ENCODE measurements around the gene KANSL1.

Gene KANSL1

DNA sequence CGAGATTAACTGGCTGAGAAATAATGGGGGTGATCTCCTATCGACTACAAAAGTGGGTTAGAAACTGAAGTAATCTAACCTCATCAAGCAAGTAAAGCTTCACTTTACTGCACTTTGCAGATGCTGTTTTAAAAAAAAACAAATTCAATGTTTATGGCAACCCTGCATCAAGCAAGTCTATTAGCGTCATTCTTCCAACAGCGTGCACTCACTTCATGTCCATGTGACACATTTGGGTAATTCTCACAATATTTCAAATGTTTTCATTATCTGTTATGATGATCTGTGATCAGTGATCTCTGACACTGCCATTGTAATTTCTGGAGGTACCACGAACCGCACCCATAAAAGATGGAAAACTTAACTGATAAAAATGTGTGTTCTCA, 70.8 kb downstream of the KANSL1 start:
- Histone ChIP-seq H3K9me2 (replicated peaks; ENCODE audit: insufficient read depth, low read length) (no peaks in the 10 kb centered on the region), H4K20me1 (ENCODE audit: low read depth, low read length) (peaks cover 40% of the 10 kb centered on the region), H3K9ac (ENCODE audit: low read length) (no peak overlapping the region), H3K27ac (ENCODE audit: low read depth, low read length) (no peak overlapping the region), H2AFZ (ENCODE audit: low read depth, low read length, severe bottlenecking) (no peak overlapping the region), H3K36me3 (ENCODE audit: low read length) (no peaks in the 10 kb centered on the region), H3F3A (ENCODE audit: insufficient read depth) (peaks cover 7% of the 10 kb centered on the region; the same call in 1 of the 2 replicates), H3K4me2 (ENCODE audit: low read depth, low read length, poor library complexity, severe bottlenecking) (no peak overlapping the region), H3K9me3 (ENCODE audit: insufficient read depth, low read length) (no peaks in the 10 kb centered on the region), H3K4me3 (ENCODE audit: insufficient read depth, low read length, poor library complexity, severe bottlenecking) (no peak overlapping the region), H3K79me2 (ENCODE audit: insufficient read depth, low read length) (peaks cover 96% of the 10 kb centered on the region), H3K27me3 (ENCODE audit: low read length) (no peaks in the 10 kb centered on the region)
- TF ChIP-seq, protein P1, sequence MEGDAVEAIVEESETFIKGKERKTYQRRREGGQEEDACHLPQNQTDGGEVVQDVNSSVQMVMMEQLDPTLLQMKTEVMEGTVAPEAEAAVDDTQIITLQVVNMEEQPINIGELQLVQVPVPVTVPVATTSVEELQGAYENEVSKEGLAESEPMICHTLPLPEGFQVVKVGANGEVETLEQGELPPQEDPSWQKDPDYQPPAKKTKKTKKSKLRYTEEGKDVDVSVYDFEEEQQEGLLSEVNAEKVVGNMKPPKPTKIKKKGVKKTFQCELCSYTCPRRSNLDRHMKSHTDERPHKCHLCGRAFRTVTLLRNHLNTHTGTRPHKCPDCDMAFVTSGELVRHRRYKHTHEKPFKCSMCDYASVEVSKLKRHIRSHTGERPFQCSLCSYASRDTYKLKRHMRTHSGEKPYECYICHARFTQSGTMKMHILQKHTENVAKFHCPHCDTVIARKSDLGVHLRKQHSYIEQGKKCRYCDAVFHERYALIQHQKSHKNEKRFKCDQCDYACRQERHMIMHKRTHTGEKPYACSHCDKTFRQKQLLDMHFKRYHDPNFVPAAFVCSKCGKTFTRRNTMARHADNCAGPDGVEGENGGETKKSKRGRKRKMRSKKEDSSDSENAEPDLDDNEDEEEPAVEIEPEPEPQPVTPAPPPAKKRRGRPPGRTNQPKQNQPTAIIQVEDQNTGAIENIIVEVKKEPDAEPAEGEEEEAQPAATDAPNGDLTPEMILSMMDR (IDR thresholded peaks at IDR 0.05; ENCODE audit: insufficient read depth, low read length, poor library complexity, severe bottlenecking), result no peak
- no peak for TF ChIP-seq EZH2phosphoT487 (conservative IDR thresholded peaks at IDR 0.05; ENCODE audit: low read length)

DNA sequence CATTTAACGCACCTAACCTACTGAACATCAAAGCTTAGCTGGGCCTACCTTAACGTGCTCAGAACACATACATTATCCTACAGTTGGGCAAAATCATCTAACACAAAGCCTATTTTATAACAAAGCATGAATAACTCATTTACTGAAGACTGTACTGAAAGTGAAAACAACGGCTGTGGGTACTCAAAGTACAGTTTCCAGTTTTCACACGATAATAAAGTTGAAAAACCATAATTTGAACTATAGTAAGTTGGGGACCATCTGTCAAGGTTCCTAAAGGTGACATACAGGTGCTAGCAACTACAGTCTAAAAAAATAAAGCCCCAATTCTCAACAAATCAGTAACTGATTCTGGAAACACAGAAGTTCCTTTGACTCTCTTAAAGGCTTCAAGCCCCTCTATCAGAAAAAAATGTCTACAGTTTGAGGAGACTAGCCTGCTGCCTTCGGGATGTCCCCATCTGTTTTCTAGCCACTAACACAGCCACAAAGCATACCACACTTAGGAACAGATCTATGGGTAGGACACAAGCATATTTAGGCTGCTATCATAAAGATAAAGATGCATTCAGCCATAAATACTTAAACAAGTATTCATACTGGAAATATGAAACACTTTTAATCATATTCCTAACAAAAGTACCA, 71.3 kb downstream of the KANSL1 start:
- Histone ChIP-seq H3K4me2 (ENCODE audit: low read depth, low read length, poor library complexity, severe bottlenecking) (no peak overlapping the region), H3K9me3 (ENCODE audit: insufficient read depth, low read length) (no peaks in the 10 kb centered on the region), H4K20me1 (ENCODE audit: low read depth, low read length) (peaks cover 41% of the 10 kb centered on the region), H3K9ac (ENCODE audit: low read length) (no peak overlapping the region), H3K27ac (ENCODE audit: low read depth, low read length) (no peak overlapping the region), H3K4me3 (ENCODE audit: insufficient read depth, low read length, poor library complexity, severe bottlenecking) (no peak overlapping the region), H3K36me3 (ENCODE audit: low read length) (no peaks in the 10 kb centered on the region), H2AFZ (ENCODE audit: low read depth, low read length, severe bottlenecking) (no peak overlapping the region), H3K9me2 (replicated peaks; ENCODE audit: insufficient read depth, low read length) (no peaks in the 10 kb centered on the region), H3F3A (ENCODE audit: insufficient read depth) (peaks cover 7% of the 10 kb centered on the region; the same call in 1 of the 2 replicates), H3K27me3 (ENCODE audit: low read length) (no peaks in the 10 kb centered on the region), H3K79me2 (ENCODE audit: insufficient read depth, low read length) (peaks cover 96% of the 10 kb centered on the region)
- TF ChIP-seq EZH2phosphoT487 (conservative IDR thresholded peaks at IDR 0.05; ENCODE audit: low read length), result no peak
- TF ChIP-seq, protein P1 (IDR thresholded peaks at IDR 0.05; ENCODE audit: insufficient read depth, low read length, poor library complexity, severe bottlenecking), result no peak

DNA sequence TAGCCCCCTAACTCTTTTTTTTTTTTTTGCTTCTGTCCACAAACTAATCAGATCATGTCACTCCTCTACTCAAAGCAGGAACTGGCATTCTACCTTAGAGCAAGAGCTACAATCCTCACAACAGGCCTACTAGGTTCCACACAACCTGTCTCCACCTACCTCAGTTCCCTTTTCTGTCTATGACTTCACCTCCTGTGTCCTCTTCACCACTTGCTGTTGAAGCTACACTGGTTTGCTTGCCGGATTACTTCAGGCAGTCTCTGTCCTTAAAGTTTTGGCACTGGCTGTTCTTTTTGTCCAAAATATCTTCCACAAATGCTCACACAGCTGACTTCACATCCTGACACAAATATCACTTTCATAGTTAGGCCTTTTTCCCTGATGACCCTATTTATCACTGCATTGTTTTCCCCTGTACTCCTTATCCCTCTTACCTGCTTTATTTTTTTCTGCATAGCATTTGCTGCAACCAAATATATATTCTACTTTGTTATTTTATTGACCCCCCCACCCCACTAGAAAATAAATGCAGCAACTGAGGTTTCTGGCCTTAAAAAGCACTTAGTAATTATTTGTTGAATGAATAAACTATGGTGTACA, 72.0 kb downstream of the KANSL1 start:
- no peak overlapping the region for H2AFZ ChIP-seq (ENCODE audit: low read depth, low read length, severe bottlenecking)
- H3K4me3 ChIP-seq (ENCODE audit: insufficient read depth, low read length, poor library complexity, severe bottlenecking), result no peak overlapping the region

More for the DNA sequence above, 72.0 kb downstream of the KANSL1 start:
- no peak for TF ChIP-seq EZH2phosphoT487 (conservative IDR thresholded peaks at IDR 0.05; ENCODE audit: low read length)
- TF ChIP-seq, protein P1 (IDR thresholded peaks at IDR 0.05; ENCODE audit: insufficient read depth, low read length, poor library complexity, severe bottlenecking), result no peak
- no peaks in the 10 kb centered on the region for H3K27me3 ChIP-seq (ENCODE audit: low read length)
- no peak overlapping the region for H3K9ac ChIP-seq (ENCODE audit: low read length)
- peaks cover 96% of the 10 kb centered on the region for H3K79me2 ChIP-seq (ENCODE audit: insufficient read depth, low read length)
- no peak overlapping the region for H3K27ac ChIP-seq (ENCODE audit: low read depth, low read length)
- H3K9me2 ChIP-seq (replicated peaks; ENCODE audit: insufficient read depth, low read length), result no peaks in the 10 kb centered on the region
- H3K36me3 ChIP-seq (ENCODE audit: low read length), result no peaks in the 10 kb centered on the region
- 0 out of 2 replicates have a peak, but pooled peaks cover 7% of the 10 kb centered on the region for H3F3A ChIP-seq (ENCODE audit: insufficient read depth)
- no peaks in the 10 kb centered on the region for H3K9me3 ChIP-seq (ENCODE audit: insufficient read depth, low read length)
- no peak overlapping the region for H3K4me2 ChIP-seq (ENCODE audit: low read depth, low read length, poor library complexity, severe bottlenecking)
- peaks cover 42% of the 10 kb centered on the region for H4K20me1 ChIP-seq (ENCODE audit: low read depth, low read length)

Measured in SU-DHL-6 (cell line).